ENCODE results near the gene EYA2.
"Not testable (repeated sequence)": the region's sequence is repeated elsewhere in the genome, so short reads cannot be mapped to it uniquely, and the experiment has no call there.

Gene EYA2

DNA sequence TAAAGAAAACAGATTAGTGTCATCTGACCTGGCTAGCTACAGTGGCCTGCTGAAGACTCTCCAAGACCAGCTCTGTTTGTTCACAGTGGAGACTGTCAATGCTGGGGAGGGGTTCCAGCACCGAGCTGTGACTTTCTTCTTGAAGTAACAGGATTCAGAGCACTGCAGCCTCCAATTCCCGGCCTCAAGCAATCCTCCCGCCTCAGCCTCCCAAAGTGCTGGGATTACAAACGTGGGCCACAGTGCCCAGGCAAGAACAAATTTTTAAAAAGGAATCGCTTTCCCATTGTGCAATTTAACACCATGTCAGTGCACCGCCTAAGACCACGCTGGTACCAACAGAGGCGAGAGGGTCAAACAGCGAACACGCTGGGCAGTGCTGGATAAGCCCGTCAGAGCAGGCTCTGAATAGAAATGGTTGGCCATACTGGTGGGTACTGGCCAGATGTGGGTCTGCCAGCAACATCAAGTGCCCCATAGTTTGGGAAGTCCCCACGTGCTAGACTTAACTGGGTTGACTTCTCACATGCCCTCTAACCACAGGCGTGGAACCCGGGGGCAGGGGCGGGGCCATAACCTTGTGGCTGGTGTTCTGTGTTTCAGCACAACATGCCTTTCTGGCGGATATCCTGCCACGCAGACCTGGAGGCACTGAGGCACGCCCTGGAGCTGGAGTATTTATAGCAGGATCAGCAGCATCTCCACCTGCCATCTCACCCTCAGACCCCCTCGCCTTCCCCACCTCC, 293.0 kb downstream of the EYA2 start:
- DNase-seq: peak; percentile 18

- DNase-seq: no peak
Observed at GRCh38 chr20:47188540-47188939, 293.9 kb downstream of the EYA2 start.

- DNase-seq: no peak
Observed at GRCh38 chr20:47189060-47189459, 294.4 kb downstream of the EYA2 start.

DNA sequence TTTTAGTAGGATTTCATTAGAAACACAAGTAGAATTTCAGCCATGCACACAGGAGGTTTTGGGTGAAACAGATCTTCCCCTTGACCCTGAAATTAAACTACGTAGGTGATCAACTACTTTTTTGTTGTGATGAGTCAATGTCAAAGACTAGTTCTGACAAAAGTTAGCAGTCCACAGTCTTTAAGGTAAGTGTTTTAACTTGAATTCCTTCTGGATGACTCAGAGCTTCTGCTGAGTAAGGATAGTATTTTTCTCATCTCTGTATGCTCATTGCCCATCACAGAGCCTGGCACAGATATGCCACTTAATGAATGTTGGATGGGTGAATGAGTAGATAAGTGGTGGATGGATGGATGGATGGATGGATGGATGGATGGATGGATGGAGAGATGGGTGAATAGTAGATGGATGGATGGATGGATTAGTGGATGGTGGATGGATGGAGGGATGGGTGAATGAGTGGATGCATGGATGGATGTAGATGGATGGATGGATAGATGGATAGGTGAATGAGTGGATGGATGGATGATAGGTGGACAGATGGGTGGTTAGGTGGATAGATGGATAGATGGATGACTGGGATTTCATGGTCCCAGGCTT, 296.5 kb downstream of the EYA2 start:
- DNase-seq: no peak

DNA sequence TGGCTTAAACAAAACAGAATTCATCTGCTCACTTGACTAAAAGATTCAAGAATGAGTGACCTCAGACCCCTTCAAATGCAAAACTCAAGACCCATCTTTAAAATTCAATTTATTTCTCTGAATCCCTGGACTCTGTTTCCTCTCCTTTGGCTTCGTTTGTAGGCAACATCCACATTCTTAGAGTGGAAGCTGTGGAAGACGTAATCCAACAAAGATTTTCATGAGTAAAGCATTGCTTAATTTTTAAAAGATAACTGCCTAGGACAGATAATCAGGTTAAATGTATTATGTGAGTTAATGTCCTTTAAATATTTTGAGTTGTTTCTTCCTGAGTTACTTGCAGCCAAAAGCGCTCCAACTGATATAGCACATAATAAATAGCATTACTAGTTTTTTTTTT, 297.3 kb downstream of the EYA2 start:
- no peak for DNase-seq

DNA sequence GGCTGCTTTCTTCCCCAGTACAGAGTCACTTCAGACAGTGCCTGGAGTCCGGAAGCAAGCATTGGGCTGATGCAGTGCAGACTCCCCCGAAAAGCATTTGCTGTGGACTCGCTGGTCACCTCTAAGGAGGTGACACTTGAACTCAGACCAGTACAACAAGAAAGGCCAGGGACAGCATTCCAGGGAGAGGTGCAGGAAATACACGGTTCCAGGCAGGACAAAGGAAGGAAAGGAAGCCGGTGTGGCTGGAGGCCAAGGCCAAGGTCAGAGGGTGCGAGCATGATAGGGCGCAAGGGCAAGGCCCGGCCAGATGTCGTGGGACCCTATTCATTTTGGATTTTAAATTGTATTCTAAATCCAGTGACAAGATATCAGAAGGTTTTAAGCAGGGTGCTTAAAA, 300.9 kb downstream of the EYA2 start:
- DNase-seq: no peak

- peak; percentile 78 for DNase-seq
Observed at GRCh38 chr20:47196091-47197081, 301.7 kb downstream of the EYA2 start.

DNA sequence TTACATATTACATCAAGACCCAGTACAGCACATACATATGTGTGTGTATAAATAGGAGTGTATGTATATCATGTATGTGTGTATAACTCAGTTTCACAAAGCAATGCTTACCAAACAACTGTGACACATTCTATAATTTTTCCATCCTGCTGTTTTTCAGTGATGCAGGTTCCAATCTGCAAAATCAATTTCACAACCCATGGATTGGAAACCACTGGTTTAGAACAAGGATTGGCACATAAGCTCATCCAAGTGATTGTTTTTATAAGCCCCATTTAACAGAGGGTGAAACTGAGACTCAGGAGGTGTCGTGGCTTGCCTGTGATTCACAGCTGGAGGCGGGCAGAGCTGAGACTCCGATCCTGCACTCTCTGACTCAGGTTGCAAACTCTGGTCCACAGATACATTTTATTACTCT, 303.6 kb downstream of the EYA2 start:
- DNase-seq: peak; percentile 70

DNA sequence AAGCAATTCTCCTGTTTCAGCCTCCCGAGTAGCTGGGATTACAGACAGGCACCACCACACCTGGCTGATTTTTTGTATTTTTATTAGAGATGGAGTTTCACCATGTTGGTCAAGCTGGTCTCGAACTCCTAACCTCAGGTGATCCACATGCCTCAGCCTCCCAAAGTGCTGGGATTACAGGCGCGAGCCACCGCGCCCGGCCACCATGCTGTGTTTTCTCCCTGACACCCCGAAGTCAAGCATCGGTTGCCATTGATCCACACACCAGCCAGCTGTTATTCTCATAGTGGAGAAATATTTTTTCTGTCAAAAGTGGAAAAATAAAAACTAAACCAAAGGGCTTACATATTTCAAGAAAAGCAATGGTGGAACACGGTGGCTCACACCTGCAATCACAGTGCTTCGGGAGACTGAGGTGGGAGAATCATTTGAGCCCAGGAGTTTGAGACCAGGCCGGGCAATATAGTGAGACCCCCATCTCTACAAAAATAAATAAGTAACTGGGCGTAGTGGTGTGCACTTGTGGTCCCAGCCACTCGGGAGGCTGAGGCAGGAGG, 304.4 kb downstream of the EYA2 start:
- no peak for DNase-seq

DNA sequence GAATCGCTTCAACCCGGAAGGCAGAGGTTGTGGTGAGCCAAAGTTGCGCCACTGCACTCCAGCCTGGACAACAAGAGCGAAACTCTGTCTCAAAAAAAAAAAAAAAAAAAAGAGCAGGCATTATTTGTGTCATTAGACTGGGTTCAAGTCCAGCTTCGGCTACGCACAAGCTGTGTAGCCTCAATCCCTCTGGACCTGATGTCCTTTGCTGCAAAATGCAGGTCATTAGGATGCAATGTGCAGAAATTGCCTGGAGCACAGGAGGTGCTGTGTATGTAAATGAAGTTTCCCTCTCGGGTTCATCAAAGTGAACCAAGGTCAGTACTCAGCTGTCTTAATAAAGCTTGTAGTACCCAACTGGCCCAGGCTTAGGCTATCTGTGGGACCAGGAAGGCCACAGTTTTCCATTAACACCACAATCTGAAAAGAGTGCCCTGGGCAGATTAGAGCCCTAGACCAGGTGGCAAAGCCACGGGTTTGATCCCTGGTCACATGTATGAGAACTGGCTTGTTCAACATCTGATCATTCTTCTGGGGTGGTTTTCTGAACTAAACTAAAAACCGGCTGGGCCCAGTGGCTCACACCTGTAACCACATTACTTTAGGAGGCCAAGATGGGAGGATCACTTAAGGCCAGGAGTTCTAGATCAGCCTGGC, 306.6 kb downstream of the EYA2 start:
- DNase-seq: no peak

GRCh38 chr20:47202733-47203667, 308.4 kb downstream of the EYA2 start:
- DNase-seq: no peak

DNA sequence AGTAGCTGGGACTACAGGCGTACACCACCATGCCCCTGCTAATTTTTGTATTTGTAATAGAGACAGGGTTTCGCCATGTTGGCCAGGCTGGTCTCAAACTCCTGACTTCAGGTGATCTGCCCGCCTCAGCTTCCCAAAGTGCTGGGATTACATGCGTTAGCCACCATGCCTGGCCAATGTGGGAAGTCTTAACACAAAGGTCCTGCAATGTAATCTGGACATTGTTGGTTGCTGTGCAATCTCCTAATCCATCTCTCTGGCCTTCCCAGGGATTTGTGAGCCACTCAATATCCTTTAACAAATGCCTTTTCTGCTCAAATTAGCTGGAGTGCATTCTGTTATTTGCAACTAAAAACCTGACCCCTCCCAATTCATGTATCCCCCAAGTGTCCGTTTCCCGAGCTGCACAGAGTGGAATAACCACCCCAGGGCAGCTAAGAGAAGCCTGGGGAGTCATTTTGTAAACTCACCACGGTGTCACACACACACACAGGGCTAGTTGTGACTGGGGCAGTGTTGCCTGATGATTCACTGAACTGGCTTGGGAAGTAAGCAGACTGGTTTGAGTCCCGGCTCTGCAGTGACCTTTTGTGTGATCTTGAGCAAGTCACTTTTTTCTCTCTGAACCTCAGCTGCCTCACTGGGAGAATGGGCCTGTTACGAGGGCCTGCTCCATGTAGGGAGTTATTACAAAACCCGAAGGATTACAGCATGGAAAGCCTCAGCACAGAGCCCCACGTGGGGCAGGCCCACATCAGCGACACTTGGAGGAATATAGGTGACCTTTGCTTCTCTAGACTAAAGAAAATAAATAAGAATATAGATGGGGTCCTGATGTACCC, 309.6 kb downstream of the EYA2 start:
- DNase-seq: no peak

- DNase-seq: not testable (repeated sequence)
Observed at GRCh38 chr20:47204850-47205122, 310.1 kb downstream of the EYA2 start.

DNA sequence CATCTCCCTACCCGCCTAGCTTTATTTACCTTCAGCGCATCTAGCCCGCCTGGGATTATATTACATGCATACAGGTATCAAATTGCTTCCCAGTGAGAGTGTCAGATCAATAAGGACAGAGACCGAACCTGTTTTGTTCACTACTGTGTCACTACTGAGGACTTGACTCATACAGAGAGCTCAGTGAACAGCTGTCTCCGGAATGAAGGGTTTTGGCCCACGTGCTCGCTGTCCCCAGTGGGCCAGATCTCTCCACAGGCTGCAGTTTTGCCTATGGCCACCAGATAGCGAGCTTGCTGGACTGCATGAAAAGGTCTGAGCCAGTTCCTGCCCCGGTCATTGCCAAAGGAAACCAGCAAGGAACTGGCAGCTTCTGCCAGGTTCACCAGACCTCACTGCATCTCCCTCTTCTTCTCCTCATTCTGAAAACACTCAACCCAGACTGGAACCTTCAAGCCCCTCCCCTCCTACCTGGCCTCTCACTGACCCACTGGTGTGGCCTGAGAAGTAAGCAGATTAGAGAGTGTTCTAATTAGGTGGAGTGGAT, 311.0 kb downstream of the EYA2 start:
- no peak for DNase-seq

- not testable (repeated sequence) for DNase-seq
Observed at GRCh38 chr20:47206552-47206951, 311.9 kb downstream of the EYA2 start.

DNA sequence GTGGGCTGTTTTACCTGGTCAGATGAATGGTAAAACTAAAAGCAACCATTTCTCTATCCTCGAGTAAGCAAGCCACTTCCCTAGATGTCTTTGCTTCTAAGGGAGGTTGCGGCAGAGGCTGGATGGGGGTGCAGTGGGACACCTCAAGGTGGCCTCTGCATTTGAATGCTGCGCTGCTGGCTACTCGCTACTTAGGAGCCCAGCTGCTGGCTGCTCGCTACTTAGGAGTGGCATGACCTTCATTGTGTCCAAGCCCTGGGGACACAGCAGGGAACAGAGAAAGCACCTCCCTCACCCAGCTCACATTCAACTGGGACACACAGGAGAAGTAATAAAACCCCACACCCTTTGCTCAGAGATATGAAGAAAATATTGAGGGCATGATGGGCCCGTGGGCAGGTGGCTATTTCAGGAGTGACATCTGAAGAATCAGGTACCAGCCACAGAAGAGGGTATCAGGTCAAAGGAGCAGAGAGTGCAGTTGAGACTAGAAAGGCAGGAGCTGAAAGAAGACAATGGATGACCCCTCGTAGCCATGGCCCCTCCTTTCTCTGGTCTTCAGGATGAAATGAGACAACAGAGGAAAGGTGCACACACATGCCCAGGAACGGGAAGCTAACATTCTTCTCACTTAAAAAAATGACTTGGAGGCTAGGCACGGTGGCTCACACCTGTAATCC, 312.5 kb downstream of the EYA2 start:
- DNase-seq: no peak

- no peak for DNase-seq
Observed at GRCh38 chr20:47208534-47209174, 314.0 kb downstream of the EYA2 start.

GRCh38 chr20:47209982-47210381, 315.3 kb downstream of the EYA2 start:
- no peak for DNase-seq

GRCh38 chr20:47210470-47210869, 315.8 kb downstream of the EYA2 start:
- no peak for DNase-seq

Measured in activated naive CD4-positive, alpha-beta T cell treated with Interleukin-2 at 50 U/mL for 16 hours (primary cell).